CD4-positive, alpha-beta T cell (primary cell): ENCODE results near the gene FGFRL1. TPM values are rescaled to one million over a fixed set of nuclear protein-coding genes. Genes with fewer than 3 reads are reported as not detected.

Experiments used
- ATAC-seq: fragments of 200-7000 bp; cut with Tn5 transposase; one replicate; pipeline ENCODE4 v1.10.0; 2022; ENCODE audit warnings: mild to moderate bottlenecking; ENCODE audit not compliant: poor library complexity
- CTCF ChIA-PET: fragments of 350-600 bp; sonication (Branson Sonifier 250); formaldehyde crosslinking; loops from one replicate; lab custom pipeline; 2021; ENCODE audit warnings: antibody characterized with exemption, inconsistent platforms; lab: Charles Lee
- POLR2A ChIA-PET: fragments of 350-600 bp; sonication (Branson Sonifier 250); formaldehyde crosslinking; loops from one replicate; lab custom pipeline; 2021; ENCODE audit warnings: antibody characterized with exemption, inconsistent platforms; lab: Charles Lee
- DNase-seq, 14 experiments: peaks; one replicate each; pipeline ENCODE4 v3.0.0-alpha.2; 2013 to 2020; ENCODE audit warnings: mixed read lengths in 2 of 14
- H3K27ac ChIP-seq, 2 donors: one replicate each; pipeline versions ENCODE4 v1.5.1 to v1.7.0; 2013; ENCODE audit warnings: low read length in 2 of 2, low read depth in 1 of 2, mild to moderate bottlenecking in 1 of 2
- H3K27me3 ChIP-seq, 2 experiments: 1 replicate in 1 of 2; 2 replicates in 1 of 2; pipeline versions ENCODE4 v1.6.1 to v1.7.0; 2013; ENCODE audit warnings: low read length in 2 of 2, control low read depth in 1 of 2, mild to moderate bottlenecking in 1 of 2, moderate library complexity in 1 of 2; ENCODE audit not compliant: insufficient read depth in 2 of 2, control insufficient read depth in 1 of 2
- H3K36me3 ChIP-seq: one replicate; pipeline ENCODE4 v1.6.1; 2013; ENCODE audit warnings: low read length, control low read depth; ENCODE audit not compliant: insufficient read depth
- H3K4me1 ChIP-seq: one replicate; pipeline ENCODE4 v1.6.1; 2013; ENCODE audit warnings: low read length, control low read depth; ENCODE audit not compliant: insufficient read depth
- H3K4me3 ChIP-seq: one replicate; pipeline ENCODE4 v1.5.1; 2013; ENCODE audit warnings: mild to moderate bottlenecking, low read length, moderate library complexity
- H3K9me3 ChIP-seq, 2 experiments: 1 replicate in 1 of 2; 2 replicates in 1 of 2; pipeline versions ENCODE4 v1.6.1 to v1.7.0; 2013; ENCODE audit warnings: low read length in 2 of 2, mild to moderate bottlenecking in 2 of 2, control low read depth in 1 of 2, moderate library complexity in 1 of 2; ENCODE audit not compliant: control insufficient read depth in 1 of 2, insufficient read depth in 1 of 2
- H3K27ac Mint-ChIP-seq: one replicate; pipeline ENCODE4 v1.8.0; 2020; ENCODE audit warnings: mixed read lengths
- H3K27me3 Mint-ChIP-seq: one replicate; pipeline ENCODE4 v1.8.0; 2021; ENCODE audit warnings: mixed read lengths
- H3K36me3 Mint-ChIP-seq: one replicate; pipeline ENCODE4 v1.8.0; 2021; ENCODE audit warnings: low read depth, mixed read lengths
- H3K4me1 Mint-ChIP-seq: one replicate; pipeline ENCODE4 v1.8.0; 2021; ENCODE audit warnings: low read depth, mixed read lengths
- H3K4me3 Mint-ChIP-seq: one replicate; pipeline ENCODE4 v1.8.0; 2020; ENCODE audit warnings: mild to moderate bottlenecking, mixed read lengths
- H3K9me3 Mint-ChIP-seq: one replicate; pipeline ENCODE4 v1.8.0; 2020; ENCODE audit warnings: mixed read lengths
- intact Hi-C, 2 experiments: fragments of 100-400 bp; cut with DNase I in 1 of 2; cut with micrococcal nuclease in 1 of 2; formaldehyde crosslinking; loops; one replicate each; pipeline versions ENCODE4 v1.15.1 to v1.9.0; 2023 to 2025; cut with DNase I, micrococcal nuclease
- total RNA-seq, 174 experiments: library from RNA in 2 of 174; stranded (reverse) in 2 of 174; gene quantifications; one replicate each; pipeline ENCODE4 v1.2.3 and lab custom pipeline; 2021 to 2026
- TF ChIP-seq, protein P1 (sequence below): fragments of 200-600 bp; IDR thresholded peaks from one replicate; pipeline ENCODE4 v1.8.0; 2022; ENCODE audit warnings: antibody characterized with exemption, mild to moderate bottlenecking

Gene FGFRL1
- total RNA-seq, 2 experiments from 2014 or later = 21.8 to 25.0 TPM

DNA sequence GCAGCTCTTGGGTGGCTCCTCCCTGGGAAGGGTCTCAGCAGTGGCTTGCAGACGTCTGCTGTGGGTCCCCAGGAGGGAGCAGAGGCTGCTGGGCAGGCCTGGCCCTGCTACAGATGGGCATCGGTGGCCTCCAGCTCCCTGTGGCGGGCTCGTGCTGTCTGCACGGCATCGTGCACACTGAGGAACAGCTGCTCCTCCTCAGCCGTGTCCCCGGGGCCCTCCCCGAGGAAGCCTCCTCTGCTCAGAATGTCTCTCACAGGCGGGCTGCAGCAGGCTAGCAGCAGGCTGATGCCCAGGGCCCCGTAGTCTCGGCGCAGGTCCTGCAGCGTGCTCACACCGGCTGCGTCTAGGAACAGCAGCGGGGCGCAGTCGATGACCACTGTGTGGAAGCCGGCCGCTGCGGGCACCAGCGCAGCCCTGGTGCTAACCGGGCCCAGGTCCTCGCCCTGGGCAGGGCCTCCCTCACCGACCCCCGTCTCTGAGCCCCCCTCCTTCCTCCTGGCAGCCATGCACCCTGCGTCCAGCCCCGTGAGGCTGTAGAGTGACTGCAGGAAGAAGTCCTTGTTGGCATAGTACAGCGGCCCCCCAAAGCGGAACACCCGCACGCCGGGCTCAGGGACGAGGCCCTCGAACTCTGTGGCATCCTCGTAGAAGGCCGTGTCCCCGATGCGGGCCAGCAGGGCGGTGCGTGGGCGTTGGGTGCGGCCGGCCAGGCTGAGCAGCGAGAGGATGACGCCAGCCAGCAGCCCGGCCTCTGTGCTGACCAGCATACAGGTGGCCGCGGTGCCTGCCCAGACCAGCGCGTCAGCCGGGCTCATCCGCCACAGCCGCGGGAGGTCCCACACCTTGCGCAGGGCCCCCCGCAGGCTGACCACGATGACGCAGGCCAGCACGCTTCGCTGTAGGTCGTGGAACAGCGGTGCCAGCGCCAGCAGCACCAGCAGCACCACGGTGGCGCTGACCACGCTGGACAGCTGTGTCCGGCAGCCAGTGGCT, 22.4 kb upstream of the FGFRL1 start:
- Histone ChIP-seq H3K9me3 (no peaks in the 10 kb centered on the region), H3K36me3 (peaks cover 6% of the 10 kb centered on the region), H3K27ac (no peak overlapping the region), H3K27me3 (no peaks in the 10 kb centered on the region), H3K4me3 (no peak overlapping the region), H3K4me1 (peaks cover 36% of the 10 kb centered on the region)
- Mint-ChIP-seq H3K27ac (no peak overlapping the region), H3K4me3 (no peak overlapping the region), H3K36me3 (no peaks in the 10 kb centered on the region), H3K27me3 (no peaks in the 10 kb centered on the region), H3K9me3 (no peaks in the 10 kb centered on the region), H3K4me1 (peaks cover 25% of the 10 kb centered on the region)
- ATAC-seq = no peak
- ChIA-PET CTCF (no interaction called here), POLR2A (no interaction called here)
- intact Hi-C loops = loop anchor here (5.0 to 10.0 kb wide), 3 partner anchors 57 to 744 kb away; partner anchors contain the start of genes GAK (in 2 of the 2), TMEM175 (in 2 of the 2), ATP5ME (in 1 of the 2) and MYL5 (in 1 of the 2)
- TF ChIP-seq, protein P1, sequence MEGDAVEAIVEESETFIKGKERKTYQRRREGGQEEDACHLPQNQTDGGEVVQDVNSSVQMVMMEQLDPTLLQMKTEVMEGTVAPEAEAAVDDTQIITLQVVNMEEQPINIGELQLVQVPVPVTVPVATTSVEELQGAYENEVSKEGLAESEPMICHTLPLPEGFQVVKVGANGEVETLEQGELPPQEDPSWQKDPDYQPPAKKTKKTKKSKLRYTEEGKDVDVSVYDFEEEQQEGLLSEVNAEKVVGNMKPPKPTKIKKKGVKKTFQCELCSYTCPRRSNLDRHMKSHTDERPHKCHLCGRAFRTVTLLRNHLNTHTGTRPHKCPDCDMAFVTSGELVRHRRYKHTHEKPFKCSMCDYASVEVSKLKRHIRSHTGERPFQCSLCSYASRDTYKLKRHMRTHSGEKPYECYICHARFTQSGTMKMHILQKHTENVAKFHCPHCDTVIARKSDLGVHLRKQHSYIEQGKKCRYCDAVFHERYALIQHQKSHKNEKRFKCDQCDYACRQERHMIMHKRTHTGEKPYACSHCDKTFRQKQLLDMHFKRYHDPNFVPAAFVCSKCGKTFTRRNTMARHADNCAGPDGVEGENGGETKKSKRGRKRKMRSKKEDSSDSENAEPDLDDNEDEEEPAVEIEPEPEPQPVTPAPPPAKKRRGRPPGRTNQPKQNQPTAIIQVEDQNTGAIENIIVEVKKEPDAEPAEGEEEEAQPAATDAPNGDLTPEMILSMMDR = no peak
- DNase-seq = no peak

DNA sequence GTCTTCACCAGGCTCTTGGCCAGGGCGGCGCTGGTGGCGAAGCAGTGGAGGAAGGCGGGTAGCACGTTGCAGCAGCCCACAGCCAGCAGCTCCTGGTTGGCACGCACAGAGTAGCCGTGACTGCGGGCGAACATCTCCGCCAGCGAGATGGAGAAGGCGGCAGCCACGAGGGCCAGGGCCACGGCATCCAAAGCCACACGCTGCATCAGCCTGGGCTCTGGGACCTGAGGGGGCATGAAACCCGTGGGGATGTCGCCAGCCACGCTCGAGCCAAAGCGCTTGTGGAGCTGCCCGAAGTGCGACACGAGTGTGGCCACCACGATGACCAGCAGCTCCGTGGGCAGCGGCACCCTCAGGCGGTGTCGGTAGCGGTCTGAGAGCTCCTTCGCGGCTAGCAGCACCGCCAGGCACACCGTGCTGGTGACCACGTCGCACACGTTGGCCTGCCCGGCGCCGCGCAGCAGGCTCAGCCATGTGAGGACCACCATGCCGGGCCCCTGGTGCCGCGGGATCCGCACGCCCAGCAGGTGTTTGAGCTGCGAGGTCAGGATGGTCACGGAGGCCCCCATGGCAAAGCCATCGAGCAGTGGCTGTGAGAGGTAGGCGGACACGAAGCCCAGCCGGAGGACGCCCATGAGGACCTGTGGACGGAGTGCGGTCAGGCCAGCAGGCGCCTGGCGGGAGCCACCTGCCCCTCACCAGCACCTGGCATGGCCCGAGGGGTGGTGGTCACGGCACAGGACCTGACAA, 21.5 kb upstream of the FGFRL1 start:
- ChIA-PET POLR2A (no interaction called here), CTCF (no interaction called here)
- Histone ChIP-seq H3K4me1 (peaks cover 30% of the 10 kb centered on the region), H3K27ac (no peak overlapping the region), H3K4me3 (no peak overlapping the region), H3K36me3 (peaks cover 6% of the 10 kb centered on the region), H3K27me3 (no peaks in the 10 kb centered on the region), H3K9me3 (no peaks in the 10 kb centered on the region)
- DNase-seq = no peak
- Mint-ChIP-seq H3K27ac (no peak overlapping the region), H3K4me1 (peaks cover 18% of the 10 kb centered on the region), H3K27me3 (no peaks in the 10 kb centered on the region), H3K4me3 (no peak overlapping the region), H3K9me3 (no peaks in the 10 kb centered on the region), H3K36me3 (no peaks in the 10 kb centered on the region)
- intact Hi-C loops = loop anchor here (5.0 to 10.0 kb wide), 3 partner anchors 58 to 745 kb away; partner anchors contain the start of genes GAK (in 2 of the 2), TMEM175 (in 2 of the 2), ATP5ME (in 1 of the 2) and MYL5 (in 1 of the 2)
- TF ChIP-seq, protein P1 = no peak
- ATAC-seq = no peak

DNA sequence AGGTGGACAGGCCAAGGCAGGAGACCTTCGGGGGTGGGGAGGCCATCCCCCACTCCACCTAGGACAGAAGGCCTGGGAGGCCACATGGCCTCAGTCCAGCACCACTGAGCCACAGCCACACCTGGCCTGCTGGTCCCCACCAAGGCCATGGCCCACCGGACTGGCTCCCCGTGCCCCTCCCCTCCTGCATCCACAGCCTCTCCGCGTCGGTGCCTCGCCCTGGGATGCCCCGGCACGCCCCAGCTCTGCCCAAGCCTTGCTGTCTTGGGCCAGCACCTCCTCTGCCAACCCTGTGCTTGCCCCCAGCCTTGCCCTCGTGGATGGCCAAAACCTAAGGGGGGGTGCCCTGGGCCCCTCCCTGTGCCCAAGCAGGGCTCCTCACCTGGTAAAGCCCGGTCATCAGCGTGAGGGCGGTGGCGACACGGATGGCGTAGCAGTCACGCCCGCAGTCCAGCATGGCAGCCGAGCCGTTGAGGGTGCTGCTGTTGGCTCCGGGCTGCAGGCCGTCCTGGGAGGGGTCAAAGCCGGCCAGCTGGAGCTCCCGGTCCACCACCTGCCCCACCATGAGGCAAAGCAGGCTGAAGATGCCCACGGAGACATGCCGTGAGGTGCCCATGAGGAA, 20.6 kb upstream of the FGFRL1 start:
- no peaks in the 10 kb centered on the region for H3K9me3 Mint-ChIP-seq
- no peak overlapping the region for H3K27ac ChIP-seq
- POLR2A ChIA-PET = no interaction called here
- intact Hi-C loops = no loop called here
- peaks cover 6% of the 10 kb centered on the region for H3K36me3 ChIP-seq
- ATAC-seq = no peak
- H3K4me3 Mint-ChIP-seq = no peak overlapping the region
- no peak overlapping the region for H3K27ac Mint-ChIP-seq
- H3K4me1 Mint-ChIP-seq = peaks cover 8% of the 10 kb centered on the region
- CTCF ChIA-PET = no interaction called here
- no peaks in the 10 kb centered on the region for H3K9me3 ChIP-seq
- H3K4me3 ChIP-seq = no peak overlapping the region
- H3K4me1 ChIP-seq = peaks cover 22% of the 10 kb centered on the region
- no peaks in the 10 kb centered on the region for H3K27me3 ChIP-seq
- no peak for DNase-seq
- no peaks in the 10 kb centered on the region for H3K27me3 Mint-ChIP-seq
- no peaks in the 10 kb centered on the region for H3K36me3 Mint-ChIP-seq
- TF ChIP-seq, protein P1 = no peak
